ENCODE measurements around the gene EID2. TPM values are rescaled to one million over a fixed set of nuclear protein-coding genes. Genes with fewer than 3 reads are reported as not detected.

The EID2 gene
- polyA plus RNA-seq, 1 donor from 2014 or later = 14.6 TPM

GRCh38 chr19:39546599-39546998 lies 6.6 kb upstream of the EID2 start:
- H3K27ac Mint-ChIP-seq = no peak overlapping the region
- no peak overlapping the region for H3K4me3 Mint-ChIP-seq
- H3K9me3 Mint-ChIP-seq = no peaks in the 10 kb centered on the region
- peaks cover 9 to 11% (median 10%) of the 10 kb centered on the region in 3 donors for H3K4me1 Mint-ChIP-seq
- H3K36me3 Mint-ChIP-seq = no peaks in the 10 kb centered on the region
- H3K27me3 Mint-ChIP-seq = peaks cover 4% of the 10 kb centered on the region

GRCh38 chr19:39544911-39545310 lies 5.0 kb upstream of the EID2 start:
- Mint-ChIP-seq H3K4me1 (peaks cover 12 to 19% (median 15%) of the 10 kb centered on the region in 3 donors), H3K4me3 (no peak overlapping the region), H3K27ac (no peak overlapping the region), H3K36me3 (no peaks in the 10 kb centered on the region), H3K9me3 (no peaks in the 10 kb centered on the region), H3K27me3 (peaks cover 4% of the 10 kb centered on the region)

DNA sequence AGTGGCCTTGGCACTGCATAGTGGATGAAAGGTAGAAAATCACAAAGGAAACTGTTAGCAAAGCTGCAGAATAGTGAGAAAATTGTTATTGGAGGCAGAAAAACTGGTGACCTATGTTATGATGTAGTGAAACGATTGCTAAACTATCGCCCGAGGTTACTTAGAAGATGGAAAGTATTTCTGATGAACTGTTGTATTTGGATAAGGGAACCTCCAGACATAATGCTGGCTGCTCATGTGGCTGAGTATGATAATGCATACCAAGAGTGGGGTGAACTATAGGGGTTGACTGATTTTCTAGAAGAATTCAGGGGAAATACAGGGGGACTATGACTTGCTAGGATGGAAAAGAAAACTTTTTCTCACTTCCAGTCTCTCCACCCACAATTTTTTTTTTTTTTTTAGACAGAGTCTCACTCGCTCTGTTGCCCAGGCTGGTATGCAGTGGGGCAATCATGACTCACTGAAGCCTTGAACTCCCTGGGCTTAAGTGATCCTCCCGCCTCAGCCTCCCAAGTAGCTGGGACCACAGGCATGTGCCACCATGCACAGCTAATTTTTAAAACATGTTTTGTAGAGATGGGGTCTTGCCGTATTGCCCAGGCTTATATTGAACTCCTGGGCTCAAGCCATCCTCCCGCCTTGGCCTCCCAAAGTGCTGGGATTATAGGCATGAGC lies 4.4 kb upstream of the EID2 start:
- Mint-ChIP-seq H3K27ac (peak overlapping the region in 1 of 3 donors; percentile 6), H3K4me3 (no peak overlapping the region)

DNA sequence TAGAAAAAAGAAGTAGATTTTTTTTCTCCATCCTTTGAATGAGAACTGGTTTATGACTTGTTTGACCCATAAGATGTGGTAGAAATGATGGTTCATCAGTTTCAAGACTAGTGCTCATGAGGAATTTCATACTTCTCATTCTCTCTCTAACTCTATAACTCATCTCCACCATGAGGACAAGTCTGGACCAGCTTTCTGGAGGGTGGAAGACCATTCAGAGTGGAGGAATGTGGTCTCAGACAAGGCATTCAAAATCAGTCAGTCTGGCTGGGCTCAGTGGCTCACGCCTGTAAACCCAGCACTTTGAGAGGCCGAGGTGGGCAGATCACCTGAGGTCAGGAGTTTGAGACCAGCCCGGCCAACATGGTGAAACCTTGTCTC lies 3.5 kb upstream of the EID2 start:
- H3K4me1 Mint-ChIP-seq = peaks cover 22 to 26% (median 23%) of the 10 kb centered on the region in 3 donors
- H3K27ac Mint-ChIP-seq = no peak overlapping the region
- no peak overlapping the region for H3K4me3 Mint-ChIP-seq
- no peaks in the 10 kb centered on the region for H3K9me3 Mint-ChIP-seq
- H3K27me3 Mint-ChIP-seq = peaks cover 4% of the 10 kb centered on the region
- H3K36me3 Mint-ChIP-seq = no peaks in the 10 kb centered on the region

More for the DNA sequence above, 4.4 kb upstream of the EID2 start:
- H3K36me3 Mint-ChIP-seq = no peaks in the 10 kb centered on the region
- H3K27me3 Mint-ChIP-seq = peaks cover 4% of the 10 kb centered on the region
- H3K4me1 Mint-ChIP-seq = peaks cover 13 to 19% (median 15%) of the 10 kb centered on the region in 3 donors
- no peaks in the 10 kb centered on the region for H3K9me3 Mint-ChIP-seq

GRCh38 chr19:39542206-39542605 lies 2.2 kb upstream of the EID2 start:
- Mint-ChIP-seq H3K27me3 (peaks cover 4% of the 10 kb centered on the region), H3K36me3 (no peaks in the 10 kb centered on the region), H3K4me3 (peak overlapping the region in 2 of 4 donors; percentile 34 to 73), H3K27ac (peak overlapping the region in 2 of 3 donors; percentile 64 to 79), H3K4me1 (peaks cover 26 to 34% (median 30%) of the 10 kb centered on the region in 3 donors), H3K9me3 (no peaks in the 10 kb centered on the region)

DNA sequence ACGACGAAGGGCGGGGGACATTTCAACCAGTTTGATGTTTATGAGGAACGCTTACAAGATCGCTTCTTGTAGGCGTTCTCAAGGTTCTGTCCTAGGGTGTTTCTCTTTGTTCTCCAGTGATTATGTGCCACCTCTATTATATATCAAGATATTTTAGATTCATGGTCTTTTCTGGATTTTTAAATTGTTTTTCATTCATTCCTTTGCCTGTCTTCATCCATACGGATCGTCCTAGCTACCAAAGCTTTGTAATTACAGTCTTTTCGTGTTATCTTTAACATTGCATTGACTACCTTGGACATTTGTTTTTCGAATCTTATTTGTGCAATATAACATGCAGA lies 342 bp upstream of the EID2 start:
- H3K4me3 Mint-ChIP-seq = peak overlapping the region; percentile 83 to 99 (median 98)
- H3K27me3 Mint-ChIP-seq = peaks cover 2% of the 10 kb centered on the region
- no peaks in the 10 kb centered on the region for H3K36me3 Mint-ChIP-seq
- peak overlapping the region; percentile 76 to 99 (median 98) for H3K27ac Mint-ChIP-seq
- H3K4me1 Mint-ChIP-seq = peaks cover 34 to 39% (median 37%) of the 10 kb centered on the region in 3 donors
- H3K9me3 Mint-ChIP-seq = no peaks in the 10 kb centered on the region

GRCh38 chr19:39539165-39539517 lies 820 bp downstream of the EID2 start:
- Mint-ChIP-seq H3K9me3 (no peaks in the 10 kb centered on the region), H3K4me1 (peaks cover 35 to 39% (median 37%) of the 10 kb centered on the region in 3 donors), H3K27ac (peak overlapping the region; percentile 57 to 80 (median 76)), H3K36me3 (no peaks in the 10 kb centered on the region), H3K27me3 (no peaks in the 10 kb centered on the region), H3K4me3 (peak overlapping the region; percentile 85 to 99 (median 92))

DNA sequence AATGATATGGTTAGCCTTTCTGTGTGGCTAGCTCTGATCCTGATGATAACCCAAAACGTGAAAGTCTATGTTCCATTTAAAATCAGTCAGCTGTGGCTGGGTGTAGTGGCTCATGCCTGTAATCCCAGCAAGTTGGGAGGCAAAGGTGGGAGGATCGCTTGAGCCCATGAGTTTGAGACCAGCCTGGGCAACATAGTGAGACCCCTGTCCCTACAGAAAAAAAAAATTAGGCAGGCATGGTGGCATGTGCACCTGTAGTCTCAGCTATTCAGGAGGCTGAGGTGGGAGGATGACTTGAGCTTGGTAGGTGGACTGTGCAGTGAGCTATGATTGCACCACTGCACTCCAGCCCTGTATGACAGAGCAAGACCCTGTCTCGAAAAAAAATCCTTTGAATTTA lies 6.2 kb downstream of the EID2 start:
- H3K36me3 Mint-ChIP-seq = peaks cover 1% of the 10 kb centered on the region
- H3K27me3 Mint-ChIP-seq = no peaks in the 10 kb centered on the region
- H3K4me3 Mint-ChIP-seq = peak overlapping the region in 1 of 4 donors; percentile 88
- H3K4me1 Mint-ChIP-seq = peaks cover 24 to 27% (median 25%) of the 10 kb centered on the region in 3 donors
- no peaks in the 10 kb centered on the region for H3K9me3 Mint-ChIP-seq
- no peak overlapping the region for H3K27ac Mint-ChIP-seq

DNA sequence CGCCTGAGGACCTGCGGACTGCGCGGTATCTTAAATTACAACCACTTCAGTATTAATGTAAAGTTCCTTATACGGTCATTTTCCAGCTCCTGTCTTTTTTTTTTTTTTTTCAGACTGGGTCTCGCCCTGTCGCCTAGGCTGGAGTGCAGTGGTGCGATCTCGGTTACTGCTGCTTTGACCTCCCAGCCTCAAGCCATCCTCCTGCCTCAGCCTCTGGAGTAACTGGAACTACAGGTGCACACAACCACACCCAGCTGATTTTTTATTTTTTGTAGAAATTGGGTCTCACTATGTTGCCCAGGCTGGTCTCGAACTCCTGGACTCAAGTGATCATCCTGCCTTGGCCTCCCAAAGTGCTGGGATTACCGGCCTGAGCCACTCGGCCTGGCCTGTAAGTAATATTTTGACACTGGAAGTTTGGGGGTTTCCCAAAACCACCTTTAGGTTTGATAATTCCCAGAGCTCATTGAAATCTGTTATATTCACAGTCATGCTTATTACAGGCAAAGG lies 6.9 kb downstream of the EID2 start:
- Mint-ChIP-seq H3K9me3 (no peaks in the 10 kb centered on the region), H3K4me1 (peaks cover 21 to 22% (median 22%) of the 10 kb centered on the region in 3 donors), H3K27ac (peak overlapping the region; percentile 69 to 95 (median 90)), H3K27me3 (no peaks in the 10 kb centered on the region), H3K36me3 (peaks cover 5% of the 10 kb centered on the region), H3K4me3 (peak overlapping the region; percentile 88 to 99 (median 95))

- H3K27ac Mint-ChIP-seq = peak within 1 kb of the TSS; percentile 69 to 95 (median 90)
- no peaks in the 10 kb centered on the region for H3K9me3 Mint-ChIP-seq
- no peaks in the 10 kb centered on the region for H3K27me3 Mint-ChIP-seq
- H3K4me3 Mint-ChIP-seq = peak within 1 kb of the TSS; percentile 88 to 99 (median 95)
- H3K4me1 Mint-ChIP-seq = peaks cover 18 to 22% (median 20%) of the 10 kb centered on the region in 3 donors
- H3K36me3 Mint-ChIP-seq = peaks cover 5% of the 10 kb centered on the region
These were observed 7.5 kb downstream of the EID2 start, which contains the start of gene EID2B for GRCh38 chr19:39532233-39533002. TSS of gene EID2B (minus strand) at chr19:39532852. CDS start at chr19:39532802, 50 bp downstream.

- Mint-ChIP-seq H3K4me1 (peaks cover 15 to 20% (median 16%) of the 10 kb centered on the region in 3 donors), H3K36me3 (peaks cover 5% of the 10 kb centered on the region), H3K27me3 (no peaks in the 10 kb centered on the region), H3K4me3 (peak overlapping the region; percentile 88 to 99 (median 95)), H3K27ac (peak overlapping the region; percentile 69 to 95 (median 71)), H3K9me3 (no peaks in the 10 kb centered on the region)
These were observed 8.1 kb downstream of the EID2 start for GRCh38 chr19:39531834-39532232.

DNA sequence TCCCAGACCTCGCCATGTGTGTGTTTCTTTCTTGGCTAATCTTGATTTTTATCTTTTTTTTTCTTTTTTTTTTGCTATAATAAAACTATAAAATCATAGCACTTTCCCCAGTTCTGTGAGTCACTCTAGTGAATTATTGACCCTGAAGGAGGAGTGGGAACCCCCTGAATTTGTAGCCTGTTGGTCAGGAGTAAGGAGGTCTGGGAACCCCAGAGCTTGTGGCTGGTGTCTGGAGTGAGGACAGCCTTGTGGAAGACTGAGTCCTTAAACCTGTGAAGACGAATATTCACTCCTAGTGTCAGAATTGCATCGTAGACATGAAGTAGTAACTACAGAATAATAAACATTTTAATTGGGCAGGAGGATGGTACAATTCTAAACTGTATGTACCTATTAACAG lies 14.8 kb downstream of the EID2 start:
- Mint-ChIP-seq H3K36me3 (peaks cover 4% of the 10 kb centered on the region), H3K4me1 (peaks cover 1 to 4% (median 4%) of the 10 kb centered on the region in 3 donors), H3K27me3 (no peaks in the 10 kb centered on the region), H3K27ac (no peak overlapping the region), H3K9me3 (no peaks in the 10 kb centered on the region), H3K4me3 (no peak overlapping the region)

DNA sequence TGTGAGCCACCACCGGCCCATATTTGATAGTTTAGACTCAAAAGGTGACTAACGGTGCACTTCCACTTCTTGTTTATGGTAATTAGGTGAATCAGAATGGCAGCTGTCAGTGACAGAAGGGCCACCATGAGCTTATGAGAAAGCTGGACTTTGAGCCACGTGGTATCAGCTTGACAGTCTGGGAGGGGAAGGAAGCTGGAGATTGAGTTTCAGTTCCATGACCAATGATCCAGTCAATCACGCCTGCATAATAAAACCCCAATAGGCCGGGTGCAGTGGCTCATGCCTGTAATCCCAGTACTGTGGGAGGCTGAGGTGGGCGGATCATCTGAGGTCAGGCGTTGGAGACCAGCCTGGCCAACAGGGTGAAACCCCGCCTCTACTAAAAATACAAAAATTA lies 15.5 kb downstream of the EID2 start:
- Mint-ChIP-seq H3K27ac (no peak overlapping the region), H3K4me3 (no peak overlapping the region), H3K9me3 (no peaks in the 10 kb centered on the region), H3K27me3 (no peaks in the 10 kb centered on the region), H3K4me1 (peaks cover 1 to 4% (median 4%) of the 10 kb centered on the region in 3 donors), H3K36me3 (peaks cover 4% of the 10 kb centered on the region)

- no peaks in the 10 kb centered on the region for H3K9me3 Mint-ChIP-seq
- no peak overlapping the region for H3K27ac Mint-ChIP-seq
- H3K4me1 Mint-ChIP-seq = peaks cover 4 to 8% (median 7%) of the 10 kb centered on the region in 3 donors
- H3K27me3 Mint-ChIP-seq = peaks cover 14% of the 10 kb centered on the region
- H3K4me3 Mint-ChIP-seq = no peak overlapping the region
- peaks cover 2% of the 10 kb centered on the region for H3K36me3 Mint-ChIP-seq
These were observed 19.1 kb downstream of the EID2 start for GRCh38 chr19:39520541-39521484.

Measured in IgD-negative memory B cell (primary cell).